COLO829 (cell line): ENCODE data around the gene RUBCNL.

Experiments used
- DNase-seq: peaks from one replicate; pipeline ENCODE4 v3.0.0; 2012; ENCODE audit warnings: low spot score

RUBCNL gene

GRCh38 chr13:46340631-46341111 lies 46.4 kb downstream of the RUBCNL start:
- DNase-seq, result no peak

- DNase-seq, result no peak
Observed at GRCh38 chr13:46340011-46340410, 47.0 kb downstream of the RUBCNL start.

GRCh38 chr13:46339035-46339666 lies 47.9 kb downstream of the RUBCNL start:
- DNase-seq, result no peak

GRCh38 chr13:46337700-46338099 lies 49.4 kb downstream of the RUBCNL start:
- no peak for DNase-seq

- DNase-seq, result no peak
Observed at GRCh38 chr13:46334035-46334822, 52.8 kb downstream of the RUBCNL start.

GRCh38 chr13:46332772-46333171 lies 54.3 kb downstream of the RUBCNL start:
- no peak for DNase-seq

GRCh38 chr13:46329624-46330023 lies 57.4 kb downstream of the RUBCNL start:
- DNase-seq, result no peak

- no peak for DNase-seq
Observed at GRCh38 chr13:46327246-46327645, 59.8 kb downstream of the RUBCNL start.

GRCh38 chr13:46324976-46325375 lies 62.1 kb downstream of the RUBCNL start:
- no peak for DNase-seq

- DNase-seq, result peak; percentile 80
Observed at GRCh38 chr13:46321494-46322225, 65.4 kb downstream of the RUBCNL start.

GRCh38 chr13:46320821-46321220 lies 66.2 kb downstream of the RUBCNL start:
- DNase-seq, result no peak

- DNase-seq, result peak; percentile 28
Observed at GRCh38 chr13:46320406-46320805, 66.6 kb downstream of the RUBCNL start.

- DNase-seq, result no peak
Observed at GRCh38 chr13:46318986-46319385, 68.1 kb downstream of the RUBCNL start.

GRCh38 chr13:46317120-46317519 lies 69.9 kb downstream of the RUBCNL start:
- DNase-seq, result no peak

- no peak for DNase-seq
Observed at GRCh38 chr13:46315491-46316075, 71.5 kb downstream of the RUBCNL start.

- DNase-seq, result no peak
Observed at GRCh38 chr13:46315036-46315435, 72.0 kb downstream of the RUBCNL start.

- no peak for DNase-seq
Observed at GRCh38 chr13:46314587-46314986, 72.5 kb downstream of the RUBCNL start.

GRCh38 chr13:46313432-46314257 lies 73.4 kb downstream of the RUBCNL start:
- no peak for DNase-seq

- no peak for DNase-seq
Observed at GRCh38 chr13:46313024-46313423, 74.0 kb downstream of the RUBCNL start.

- no peak for DNase-seq
Observed at GRCh38 chr13:46311217-46311616, 75.8 kb downstream of the RUBCNL start.

- no peak for DNase-seq
Observed at GRCh38 chr13:46310066-46310465, 77.0 kb downstream of the RUBCNL start.

- no peak for DNase-seq
Observed at GRCh38 chr13:46307554-46307953, 79.5 kb downstream of the RUBCNL start.
